GM19468 (cell line): Measurements from ENCODE around the gene PPP1R3E.
"Not testable (repeated sequence)": the region's sequence is repeated elsewhere in the genome, so short reads cannot be mapped to it uniquely, and the experiment has no call there.

Experiments
- ATAC-seq: cut with Tn5 transposase; IDR thresholded peaks from one replicate; pipeline ENCODE4 v1.9.1; 2021; ENCODE audit warnings: mild to moderate bottlenecking, moderate library complexity, moderate number of reproducible peaks; ENCODE audit not compliant: unreplicated experiment; ENCODE audit errors: extremely low read depth

PPP1R3E gene, protein sequence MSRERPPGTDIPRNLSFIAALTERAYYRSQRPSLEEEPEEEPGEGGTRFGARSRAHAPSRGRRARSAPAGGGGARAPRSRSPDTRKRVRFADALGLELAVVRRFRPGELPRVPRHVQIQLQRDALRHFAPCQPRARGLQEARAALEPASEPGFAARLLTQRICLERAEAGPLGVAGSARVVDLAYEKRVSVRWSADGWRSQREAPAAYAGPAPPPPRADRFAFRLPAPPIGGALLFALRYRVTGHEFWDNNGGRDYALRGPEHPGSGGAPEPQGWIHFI

DNA sequence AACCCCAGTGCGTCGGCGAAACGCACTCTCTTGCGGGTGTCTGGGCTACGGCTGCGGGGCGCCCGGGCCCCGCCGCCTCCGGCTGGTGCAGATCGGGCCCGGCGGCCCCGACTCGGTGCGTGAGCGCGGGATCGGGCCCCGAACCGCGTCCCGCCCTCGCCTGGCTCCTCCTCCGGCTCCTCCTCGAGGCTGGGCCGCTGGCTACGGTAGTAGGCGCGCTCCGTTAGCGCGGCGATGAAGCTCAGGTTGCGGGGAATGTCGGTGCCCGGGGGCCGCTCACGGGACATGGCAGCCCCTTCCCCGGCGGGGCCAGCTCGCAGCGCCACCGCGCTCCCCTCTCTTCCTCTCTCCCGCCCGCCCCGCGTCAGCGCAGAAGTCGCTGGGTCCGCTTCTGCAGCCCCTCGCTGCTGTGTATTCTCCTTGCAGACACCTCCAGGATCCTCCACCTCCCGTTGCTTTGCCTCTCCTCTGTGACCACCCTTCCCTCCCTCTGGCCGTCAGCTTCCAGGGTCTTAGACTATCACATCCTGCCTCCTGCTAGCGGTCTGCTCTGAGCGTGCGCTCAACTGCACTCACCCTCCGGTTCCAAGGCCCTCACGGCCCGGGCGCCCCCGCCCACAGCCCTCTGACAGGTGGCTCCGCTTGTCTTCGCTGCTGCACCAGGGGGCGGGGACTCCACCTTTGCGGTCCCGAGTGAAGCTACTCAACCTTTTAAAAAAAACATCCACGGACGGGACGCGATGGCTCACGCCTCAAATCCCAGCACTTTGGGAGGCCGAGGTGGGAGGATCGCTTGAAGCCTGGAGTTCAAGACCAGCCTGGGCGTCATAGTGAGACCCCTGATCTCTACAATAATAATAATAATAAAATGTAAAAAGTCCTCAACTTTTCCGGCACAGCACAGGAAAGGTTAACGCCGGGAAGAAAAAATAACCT, at the start of gene PPP1R3E:
PPP1R3E (minus strand) TSS at position 570 of the 936 bp plus-strand sequence; CDS start at position 287, 283 bp downstream.
- no peak for ATAC-seq

DNA sequence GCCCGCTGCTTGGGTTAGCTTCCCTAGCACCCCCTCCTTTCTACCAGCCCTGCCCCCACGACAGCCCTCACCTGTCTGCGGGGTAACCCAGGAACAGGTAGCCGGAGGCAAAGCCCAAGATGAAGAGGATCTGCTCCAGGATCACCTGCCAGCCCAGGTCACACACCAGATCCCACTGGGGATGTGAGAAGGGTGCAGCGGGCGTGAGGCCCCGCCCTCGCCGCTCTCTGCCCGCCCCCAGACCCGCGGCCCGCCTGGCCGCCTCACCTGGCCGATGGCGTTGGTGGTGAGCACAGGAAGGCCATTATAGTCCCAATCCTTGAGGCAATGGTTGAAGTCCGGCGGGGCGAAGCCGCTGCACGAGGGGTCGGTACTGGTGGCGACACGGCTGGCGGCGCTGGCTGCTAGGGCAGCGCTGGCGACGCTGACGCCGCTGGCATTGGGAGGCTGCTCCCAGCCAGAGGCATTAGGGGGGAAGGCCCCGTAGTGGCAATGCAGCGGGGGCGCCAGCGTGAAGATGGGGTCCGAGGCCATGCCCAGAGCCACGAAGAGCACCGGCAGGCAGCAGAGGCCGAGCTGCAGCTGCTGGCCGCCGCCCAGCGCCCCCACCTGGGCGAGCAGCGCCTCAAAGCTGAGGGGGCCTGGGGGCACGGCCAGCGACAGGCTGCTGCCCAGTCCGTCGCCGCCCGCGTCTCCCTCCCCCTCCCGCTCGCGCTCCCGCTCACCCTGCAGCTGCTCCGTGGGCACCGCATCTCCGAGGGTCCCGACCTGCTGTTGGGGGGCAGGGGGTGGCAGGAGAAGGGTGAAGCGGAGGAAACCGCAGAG, 49.2 kb upstream of the PPP1R3E start:
- ATAC-seq = no peak

DNA sequence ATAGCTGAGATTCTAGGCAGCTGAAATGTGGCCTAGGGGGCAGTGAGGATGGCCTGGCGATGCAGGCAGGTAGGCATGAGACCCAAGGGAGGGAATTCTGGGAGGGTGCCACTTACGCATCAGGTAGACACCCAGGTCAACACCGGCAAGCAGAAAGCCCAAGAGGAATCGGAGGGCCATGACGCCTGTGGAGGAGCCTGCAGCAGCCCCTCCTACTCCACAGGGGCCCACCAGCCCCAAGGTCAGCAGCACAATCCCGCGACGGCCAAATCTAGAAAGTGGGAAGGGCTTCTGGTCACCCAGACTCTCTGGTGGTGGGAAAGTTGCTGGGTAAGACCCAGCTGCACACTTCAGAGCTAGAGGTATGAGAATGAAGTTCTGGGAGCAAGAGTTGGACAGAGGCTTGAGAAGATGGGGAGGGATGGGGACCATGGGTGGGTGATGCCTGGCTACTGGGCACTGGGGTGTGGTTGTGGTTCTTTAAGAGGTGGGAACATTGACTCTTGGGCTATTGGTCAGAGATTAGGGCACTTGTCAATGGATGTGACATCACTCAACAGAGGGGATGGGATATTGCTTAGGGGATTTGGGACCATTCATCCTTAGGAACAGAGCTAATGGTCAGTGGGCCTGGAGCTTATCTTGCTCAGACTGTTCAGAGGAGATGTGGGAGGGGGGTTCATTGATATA, 46.6 kb upstream of the PPP1R3E start:
- ATAC-seq = no peak

DNA sequence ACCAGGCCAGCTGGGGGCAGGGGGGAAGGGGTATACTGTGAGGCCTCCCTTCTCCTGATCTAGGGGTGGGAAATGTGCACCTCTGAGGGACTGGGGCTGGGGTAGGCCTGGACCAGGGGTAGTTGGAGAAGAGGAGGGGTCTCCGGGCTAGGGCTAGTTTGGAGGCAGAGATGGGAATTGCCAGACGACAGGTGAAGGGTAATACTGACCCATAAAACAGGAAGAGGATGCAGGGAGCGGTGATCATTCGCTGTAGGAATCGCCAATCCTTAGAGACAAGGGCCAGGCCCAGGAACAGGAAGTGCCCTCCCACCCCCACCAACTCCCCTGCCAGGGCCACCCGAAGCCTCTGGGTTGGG, 45.6 kb upstream of the PPP1R3E start:
- no peak for ATAC-seq

DNA sequence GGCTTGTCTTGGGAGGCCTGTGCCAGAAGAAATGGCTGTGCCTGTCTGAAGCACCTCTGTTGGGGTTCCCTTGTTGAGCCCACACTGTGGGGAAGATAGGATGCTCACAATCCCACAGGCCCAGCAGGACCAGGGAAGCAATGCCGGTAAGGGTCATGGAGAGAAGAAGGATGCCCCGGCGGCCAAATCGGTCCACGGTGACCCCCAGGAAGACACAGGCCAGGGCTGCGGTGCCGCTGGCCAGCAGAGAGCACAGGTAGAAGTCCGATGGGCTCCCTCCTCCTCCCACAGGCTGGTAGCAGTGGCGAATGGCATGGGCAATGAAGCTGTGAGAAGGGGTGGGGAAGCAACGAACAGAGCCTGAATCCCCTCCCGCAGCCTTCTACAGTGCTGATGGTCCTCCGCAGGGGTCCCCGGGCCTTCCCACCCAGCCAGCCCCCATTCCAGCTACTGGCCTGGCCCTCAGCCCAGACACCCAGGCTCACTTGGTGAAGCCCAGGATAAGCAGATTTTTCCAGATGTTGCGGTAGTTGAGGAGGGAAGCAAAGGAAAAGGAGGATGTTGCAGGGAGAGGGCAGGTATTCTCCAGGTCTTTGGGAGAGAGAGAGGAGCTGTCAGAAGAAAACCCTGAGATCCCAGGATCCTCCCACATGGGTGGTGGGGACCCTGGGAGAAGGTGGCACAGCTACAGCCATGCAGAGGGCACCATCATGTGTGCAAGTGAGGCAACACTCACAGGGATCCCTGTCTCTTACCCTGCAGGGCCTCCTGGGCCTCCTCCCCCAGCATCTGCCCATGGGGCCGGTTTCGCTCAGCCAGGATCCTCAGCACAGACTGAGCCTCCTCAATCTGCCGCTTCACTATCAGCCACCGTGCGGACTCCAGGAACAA, 45.0 kb upstream of the PPP1R3E start:
- ATAC-seq = no peak

DNA sequence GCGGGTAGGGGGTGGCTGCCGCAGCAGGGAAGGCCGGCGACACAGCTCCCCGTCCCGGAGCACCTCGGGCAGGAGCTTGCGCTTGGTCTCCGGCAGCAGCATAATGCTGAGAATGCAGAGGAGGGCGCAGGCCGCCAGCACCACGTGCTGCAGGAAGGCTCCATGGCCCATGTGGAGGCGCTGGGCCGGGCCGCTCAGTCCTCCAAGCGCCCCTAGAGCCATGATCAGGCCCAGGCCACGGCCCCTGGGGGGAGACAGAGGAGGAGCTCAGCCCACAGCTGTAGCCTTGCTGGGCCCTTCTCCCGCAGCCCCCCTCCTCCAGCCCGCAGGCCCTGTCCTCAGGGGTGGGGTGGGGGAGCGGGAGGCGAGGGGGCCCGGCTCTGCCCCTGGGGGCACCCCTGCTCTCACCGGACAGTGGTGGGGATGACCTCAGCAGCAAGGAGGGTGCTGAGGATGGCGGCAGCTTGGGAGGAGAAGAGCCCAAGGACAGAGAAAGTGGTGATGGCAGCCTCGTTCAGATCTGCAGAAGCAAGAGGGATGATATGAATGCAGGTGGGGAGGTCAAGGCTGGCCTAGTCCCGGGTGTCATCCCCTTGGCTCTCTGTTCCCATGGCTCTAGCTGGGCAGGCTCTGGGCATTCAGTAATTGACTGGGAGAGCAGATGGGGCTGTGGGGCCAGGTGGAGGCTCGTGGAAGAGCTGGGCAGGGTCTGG, 44.2 kb upstream of the PPP1R3E start:
- no peak for ATAC-seq

DNA sequence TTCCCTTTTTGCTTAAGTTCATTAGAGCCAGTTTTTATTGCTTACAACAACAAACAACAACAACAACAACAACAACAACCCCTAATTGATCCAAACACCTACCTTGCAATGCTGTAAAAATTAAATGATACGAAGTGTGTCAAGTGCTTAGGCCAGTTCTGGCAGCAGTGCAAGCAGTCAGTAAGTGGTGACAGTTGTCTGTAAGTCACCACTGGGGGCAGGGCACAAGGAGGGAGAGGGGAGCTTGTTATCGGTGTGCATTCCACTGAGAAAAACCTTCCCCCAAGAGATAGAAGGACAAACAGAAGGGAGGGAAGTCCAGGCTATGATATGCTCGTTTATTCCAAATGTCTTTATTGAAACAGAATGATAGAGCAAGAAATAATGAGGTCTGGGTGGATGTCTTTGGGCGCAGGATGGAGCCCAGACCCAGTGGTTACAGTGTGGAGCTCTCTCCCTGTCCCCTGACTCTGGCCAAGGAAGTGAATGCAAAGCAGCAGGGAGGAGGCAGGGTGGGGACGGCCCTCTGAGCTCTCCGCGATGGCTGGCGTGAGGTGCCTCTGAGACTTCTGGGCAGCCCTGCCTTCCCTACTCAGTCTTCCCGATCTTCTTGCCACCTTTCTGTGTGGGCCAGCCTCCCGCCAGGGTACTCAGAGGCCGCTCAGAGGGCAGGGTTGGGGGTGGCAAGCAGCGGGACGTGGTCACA, 43.5 kb upstream of the PPP1R3E start:
- ATAC-seq = no peak

DNA sequence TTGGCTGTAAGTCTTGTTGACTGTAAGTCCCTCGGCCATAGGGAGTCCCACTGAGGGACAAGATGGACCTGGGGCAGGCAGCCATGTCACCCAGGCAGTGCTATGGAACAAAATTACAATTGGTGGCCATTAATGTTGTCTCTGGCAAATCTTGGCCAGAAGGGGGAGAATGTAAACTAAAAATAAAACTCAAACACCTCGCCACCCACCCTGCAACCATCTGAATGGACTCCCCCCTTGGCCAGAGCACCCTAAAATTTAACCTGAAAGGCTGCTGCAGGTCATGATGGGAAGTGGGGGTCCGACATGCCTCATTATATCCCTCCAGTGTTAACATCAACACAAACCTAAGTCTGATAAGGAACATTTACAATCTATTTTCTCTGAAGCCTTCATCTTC, 41.8 kb upstream of the PPP1R3E start:
- no peak for ATAC-seq

DNA sequence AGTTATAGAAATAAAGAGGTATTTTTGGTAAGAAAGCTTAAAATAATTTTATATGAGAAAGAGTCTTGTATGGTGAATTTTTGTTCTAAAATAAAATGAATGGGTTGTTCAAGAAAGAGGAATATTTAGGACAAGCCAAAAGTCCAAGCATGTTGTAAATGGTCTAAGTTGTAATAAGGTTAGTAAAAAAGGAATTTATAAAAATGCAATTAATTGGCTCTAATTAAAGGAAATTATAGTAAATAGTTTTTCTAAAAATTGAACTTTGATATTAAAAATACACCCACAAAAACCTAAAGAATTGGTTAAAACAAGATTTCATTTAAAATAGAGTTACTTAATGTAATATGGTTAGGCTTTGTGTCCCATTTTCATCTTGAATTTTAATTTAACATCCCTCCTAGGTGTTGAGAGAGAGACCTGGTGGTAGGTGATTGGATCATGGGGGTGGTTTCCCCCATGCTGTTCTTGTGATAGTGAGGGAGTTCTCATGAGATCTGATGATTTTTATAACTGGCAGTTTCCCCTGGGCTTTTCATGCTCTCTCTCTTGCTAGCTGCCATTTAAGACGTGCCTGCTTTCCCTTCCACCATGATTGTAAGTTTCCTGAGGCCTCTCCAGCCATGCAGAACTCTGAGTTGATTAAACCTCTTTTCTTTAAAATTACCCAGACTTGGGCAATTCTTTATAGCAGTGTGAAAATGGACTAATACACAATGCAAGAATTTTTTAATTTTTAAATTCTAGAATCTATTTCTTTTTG, 37.0 kb upstream of the PPP1R3E start:
- no peak for ATAC-seq

DNA sequence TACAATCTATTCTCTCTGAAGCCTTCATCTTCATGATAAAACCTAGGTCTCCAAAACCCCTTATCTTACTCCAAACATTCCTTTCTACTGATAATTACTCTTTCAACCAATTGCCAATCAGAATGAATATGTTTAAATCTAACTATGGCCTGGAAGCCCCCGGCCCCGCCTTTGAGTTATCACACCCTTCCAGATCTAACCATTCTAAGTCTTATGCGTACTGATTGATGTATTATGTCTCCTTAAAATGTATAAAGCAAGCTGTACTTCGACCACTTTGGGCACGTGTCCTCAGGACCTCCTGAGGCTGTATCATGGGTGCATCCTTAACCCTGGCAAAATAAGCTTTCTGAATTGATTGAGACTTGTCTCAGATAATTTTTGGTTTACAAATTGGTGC, 33.0 kb upstream of the PPP1R3E start:
- no peak for ATAC-seq

DNA sequence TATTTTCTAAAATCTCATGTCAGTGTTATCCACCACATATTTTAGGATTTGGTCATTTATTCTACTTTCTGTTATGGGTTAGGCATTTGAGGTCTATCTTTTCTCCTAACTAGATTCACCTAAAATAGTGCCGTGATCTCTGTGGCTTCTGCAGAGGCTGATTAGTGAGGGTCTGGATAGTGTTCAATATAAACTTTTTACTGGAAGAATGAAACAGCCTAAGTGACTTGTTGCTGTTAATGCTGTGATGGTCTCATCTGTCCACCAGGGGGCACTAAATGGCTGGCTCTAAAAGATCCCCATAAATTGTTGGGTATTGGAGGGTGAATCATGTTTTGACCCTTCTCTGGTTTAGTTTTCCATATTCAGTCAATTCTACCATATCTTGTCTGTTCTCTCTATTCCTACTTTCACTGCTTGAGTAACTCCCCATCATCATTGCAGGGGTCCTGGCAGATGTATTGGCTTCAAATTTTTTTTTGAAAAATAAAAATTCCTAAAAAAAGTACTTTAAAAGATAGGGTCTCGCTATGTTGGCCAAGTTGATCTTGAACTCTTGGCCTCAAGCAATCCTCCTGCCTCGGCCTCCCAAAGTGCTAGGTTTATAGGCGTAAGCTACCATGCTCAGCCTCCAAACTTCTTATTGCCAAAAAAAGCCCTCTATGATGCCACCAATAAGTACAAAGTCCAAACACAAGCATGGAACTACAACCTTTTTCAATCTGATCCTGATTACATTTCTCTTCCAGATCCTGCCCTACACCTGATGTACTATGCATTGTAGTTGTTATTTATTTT, 25.5 kb upstream of the PPP1R3E start:
- no peak for ATAC-seq

DNA sequence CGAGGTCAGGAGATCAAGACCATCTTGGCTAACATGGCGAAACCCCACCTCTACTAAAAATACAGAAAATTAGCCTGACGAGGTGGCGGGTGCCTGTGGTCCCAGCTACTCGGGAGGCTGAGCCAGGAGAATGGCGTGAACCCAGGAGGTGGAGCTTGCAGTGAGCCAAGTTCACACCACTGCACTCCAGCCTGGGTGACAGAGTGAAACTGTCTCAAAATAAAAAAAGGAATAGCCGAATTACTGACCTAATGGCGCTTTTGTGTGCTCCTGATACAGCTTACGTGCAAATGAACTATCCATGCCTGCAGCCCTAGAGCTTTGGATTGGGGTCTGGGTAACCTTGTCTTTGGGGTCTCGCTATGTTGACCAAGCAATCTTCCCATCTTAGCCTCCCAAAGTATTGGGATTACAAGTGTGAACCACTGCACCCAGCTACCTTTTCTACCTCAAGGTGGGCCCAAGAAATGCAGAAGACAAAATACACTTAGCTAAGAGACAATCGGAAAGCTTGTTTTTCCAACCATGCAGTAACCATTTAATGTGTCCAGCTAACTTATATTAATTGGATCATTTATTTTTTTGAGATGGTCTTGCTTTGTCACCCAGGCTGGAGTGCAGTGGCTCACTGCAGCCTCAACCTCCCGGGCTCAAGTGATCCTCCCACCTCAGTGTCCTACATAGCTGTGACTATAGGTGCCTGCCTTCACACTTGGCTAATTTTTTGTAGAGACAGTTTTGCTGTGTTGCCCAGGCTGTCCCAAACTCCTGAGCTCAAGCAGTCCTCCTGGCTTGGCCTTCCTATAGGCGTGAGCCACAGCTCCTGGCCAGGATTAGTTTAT, 24.1 kb upstream of the PPP1R3E start:
- ATAC-seq = no peak

DNA sequence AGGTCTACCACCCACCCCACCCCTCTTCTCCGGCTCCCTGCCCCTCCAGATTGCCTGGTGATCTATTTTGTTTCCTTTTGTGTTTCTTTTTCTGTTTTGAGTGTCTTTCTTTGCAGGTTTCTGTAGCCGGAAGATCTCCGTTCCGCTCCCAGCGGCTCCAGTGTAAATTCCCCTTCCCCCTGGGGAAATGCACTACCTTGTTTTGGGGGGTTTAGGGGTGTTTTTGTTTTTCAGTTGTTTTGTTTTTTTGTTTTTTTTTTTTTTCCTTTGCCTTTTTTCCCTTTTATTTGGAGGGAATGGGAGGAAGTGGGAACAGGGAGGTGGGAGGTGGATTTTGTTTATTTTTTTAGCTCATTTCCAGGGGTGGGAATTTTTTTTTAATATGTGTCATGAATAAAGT, 23.1 kb upstream of the PPP1R3E start:
- ATAC-seq = not testable (repeated sequence)

DNA sequence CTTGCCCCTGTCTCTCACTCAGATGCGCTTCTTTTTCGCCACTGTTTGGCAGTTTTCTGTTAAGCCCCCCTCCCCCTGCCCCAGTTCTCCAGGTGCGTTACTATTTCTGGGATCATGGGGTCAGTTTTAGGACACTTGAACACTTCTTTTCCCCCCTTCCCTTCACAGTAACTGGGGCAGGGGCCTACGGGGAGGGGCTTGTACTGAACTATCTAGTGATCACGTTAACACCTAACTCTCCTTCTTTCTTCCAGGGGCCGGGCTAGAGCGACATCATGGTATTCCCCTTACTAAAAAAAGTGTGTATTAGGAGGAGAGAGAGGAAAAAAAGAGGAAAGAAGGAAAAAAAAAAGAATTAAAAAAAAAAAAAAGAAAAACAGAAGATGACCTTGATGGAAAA, 22.3 kb upstream of the PPP1R3E start:
- ATAC-seq = no peak

DNA sequence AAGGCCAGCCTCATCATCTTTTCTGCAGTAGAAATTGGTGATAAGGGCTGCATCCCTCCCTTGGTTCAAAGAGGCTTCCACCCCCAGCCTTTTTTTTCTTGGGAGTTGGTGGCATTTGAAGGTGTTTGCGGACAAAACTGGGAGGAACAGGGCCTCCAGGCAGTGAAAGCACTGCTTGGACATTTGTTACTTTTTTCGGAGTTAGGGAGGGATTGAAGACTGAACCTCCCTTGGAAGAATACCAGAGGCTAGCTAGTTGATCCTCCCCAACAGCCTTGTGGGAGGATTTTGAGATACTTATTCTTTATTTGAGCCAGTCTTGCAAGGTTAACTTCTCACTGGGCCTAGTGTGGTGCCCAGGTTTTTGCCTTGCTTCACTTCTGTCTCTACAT, 21.8 kb upstream of the PPP1R3E start:
- no peak for ATAC-seq
